HL-60 (cell line): Measurements from ENCODE around the gene BCAS4.

Experiments
- DNase-seq, 2 experiments: peaks; one replicate each; pipeline ENCODE4 v3.0.0-alpha.2; 2010 to 2020; ENCODE audit warnings: low read depth in 1 of 2, low spot score in 1 of 2
- H3K27ac ChIP-seq: fragments of 250-450 bp; sonication (Bioruptor Pico); replicated peaks from 2 replicates; pipeline ENCODE4 v1.5.1; 2020; ENCODE audit warnings: mild to moderate bottlenecking, moderate library complexity
- H3K27me3 ChIP-seq: fragments of 250-450 bp; sonication (Bioruptor Pico); 2 replicates; pipeline ENCODE4 v1.5.1; 2021; ENCODE audit warnings: mild to moderate bottlenecking, moderate library complexity; ENCODE audit not compliant: insufficient read depth, poor library complexity, severe bottlenecking
- H3K4me3 ChIP-seq: replicated peaks from 2 replicates; pipeline ENCODE4 v1.5.1; 2011; ENCODE audit warnings: mild to moderate bottlenecking, control low read depth, low read length; ENCODE audit not compliant: insufficient read depth
- GABPA ChIP-seq: IDR thresholded peaks from 2 replicates; pipeline ENCODE4 v1.6.1; 2012; ENCODE audit warnings: low read depth
- POLR2AphosphoS5 ChIP-seq: IDR thresholded peaks from 2 replicates; pipeline ENCODE4 v1.6.1; 2012; ENCODE audit warnings: low read depth
- SPI1 ChIP-seq: IDR thresholded peaks from 2 replicates; pipeline ENCODE4 v1.6.1; 2012; ENCODE audit warnings: low read depth, mild to moderate bottlenecking, borderline replicate concordance
- TF ChIP-seq, protein P1 (sequence below): IDR thresholded peaks from one replicate; pipeline ENCODE4 v1.5.1; 2011; ENCODE audit warnings: low read length, control low read depth, inconsistent platforms; ENCODE audit not compliant: insufficient read depth
- TF ChIP-seq, protein P2 (sequence below): IDR thresholded peaks from 2 replicates; pipeline ENCODE4 v1.6.1; 2012; ENCODE audit warnings: low read depth; ENCODE audit not compliant: insufficient replicate concordance

The BCAS4 gene

GRCh38 chr20:50845566-50846215 lies 50.8 kb downstream of the BCAS4 start:
- no peak for DNase-seq
- Histone ChIP-seq H3K27me3 (no peaks in the 10 kb centered on the region), H3K27ac (no peak overlapping the region), H3K4me3 (no peak overlapping the region)
- TF ChIP-seq SPI1 (no peak), POLR2AphosphoS5 (no peak)
- TF ChIP-seq, protein P1, sequence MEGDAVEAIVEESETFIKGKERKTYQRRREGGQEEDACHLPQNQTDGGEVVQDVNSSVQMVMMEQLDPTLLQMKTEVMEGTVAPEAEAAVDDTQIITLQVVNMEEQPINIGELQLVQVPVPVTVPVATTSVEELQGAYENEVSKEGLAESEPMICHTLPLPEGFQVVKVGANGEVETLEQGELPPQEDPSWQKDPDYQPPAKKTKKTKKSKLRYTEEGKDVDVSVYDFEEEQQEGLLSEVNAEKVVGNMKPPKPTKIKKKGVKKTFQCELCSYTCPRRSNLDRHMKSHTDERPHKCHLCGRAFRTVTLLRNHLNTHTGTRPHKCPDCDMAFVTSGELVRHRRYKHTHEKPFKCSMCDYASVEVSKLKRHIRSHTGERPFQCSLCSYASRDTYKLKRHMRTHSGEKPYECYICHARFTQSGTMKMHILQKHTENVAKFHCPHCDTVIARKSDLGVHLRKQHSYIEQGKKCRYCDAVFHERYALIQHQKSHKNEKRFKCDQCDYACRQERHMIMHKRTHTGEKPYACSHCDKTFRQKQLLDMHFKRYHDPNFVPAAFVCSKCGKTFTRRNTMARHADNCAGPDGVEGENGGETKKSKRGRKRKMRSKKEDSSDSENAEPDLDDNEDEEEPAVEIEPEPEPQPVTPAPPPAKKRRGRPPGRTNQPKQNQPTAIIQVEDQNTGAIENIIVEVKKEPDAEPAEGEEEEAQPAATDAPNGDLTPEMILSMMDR = no peak

DNA sequence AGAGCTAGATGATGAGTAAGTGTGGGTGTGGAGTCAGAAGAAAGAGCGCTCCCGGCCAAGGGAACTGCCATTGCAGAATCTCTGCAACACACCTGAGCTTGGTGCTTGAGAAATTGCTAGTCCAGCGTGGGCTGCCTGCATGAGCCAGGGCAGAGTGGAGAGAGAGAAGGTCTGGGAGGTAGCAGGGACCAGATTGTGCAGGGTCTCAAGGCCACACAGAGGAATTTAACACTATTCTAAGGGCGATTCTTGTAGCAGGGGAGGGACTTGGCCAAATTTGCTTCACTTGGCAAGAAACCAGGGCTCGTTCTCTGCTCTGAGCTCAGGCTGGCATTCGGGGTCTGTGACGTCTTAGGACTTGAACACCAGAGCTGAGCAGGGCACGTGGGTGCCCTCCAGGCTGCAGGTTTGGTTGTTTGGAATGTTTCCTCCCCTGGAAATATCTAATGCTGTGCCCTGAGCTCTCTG lies 53.5 kb downstream of the BCAS4 start:
- Histone ChIP-seq H3K27me3 (no peaks in the 10 kb centered on the region), H3K4me3 (no peak overlapping the region), H3K27ac (no peak overlapping the region)
- no peak for DNase-seq
- TF ChIP-seq, protein P2, sequence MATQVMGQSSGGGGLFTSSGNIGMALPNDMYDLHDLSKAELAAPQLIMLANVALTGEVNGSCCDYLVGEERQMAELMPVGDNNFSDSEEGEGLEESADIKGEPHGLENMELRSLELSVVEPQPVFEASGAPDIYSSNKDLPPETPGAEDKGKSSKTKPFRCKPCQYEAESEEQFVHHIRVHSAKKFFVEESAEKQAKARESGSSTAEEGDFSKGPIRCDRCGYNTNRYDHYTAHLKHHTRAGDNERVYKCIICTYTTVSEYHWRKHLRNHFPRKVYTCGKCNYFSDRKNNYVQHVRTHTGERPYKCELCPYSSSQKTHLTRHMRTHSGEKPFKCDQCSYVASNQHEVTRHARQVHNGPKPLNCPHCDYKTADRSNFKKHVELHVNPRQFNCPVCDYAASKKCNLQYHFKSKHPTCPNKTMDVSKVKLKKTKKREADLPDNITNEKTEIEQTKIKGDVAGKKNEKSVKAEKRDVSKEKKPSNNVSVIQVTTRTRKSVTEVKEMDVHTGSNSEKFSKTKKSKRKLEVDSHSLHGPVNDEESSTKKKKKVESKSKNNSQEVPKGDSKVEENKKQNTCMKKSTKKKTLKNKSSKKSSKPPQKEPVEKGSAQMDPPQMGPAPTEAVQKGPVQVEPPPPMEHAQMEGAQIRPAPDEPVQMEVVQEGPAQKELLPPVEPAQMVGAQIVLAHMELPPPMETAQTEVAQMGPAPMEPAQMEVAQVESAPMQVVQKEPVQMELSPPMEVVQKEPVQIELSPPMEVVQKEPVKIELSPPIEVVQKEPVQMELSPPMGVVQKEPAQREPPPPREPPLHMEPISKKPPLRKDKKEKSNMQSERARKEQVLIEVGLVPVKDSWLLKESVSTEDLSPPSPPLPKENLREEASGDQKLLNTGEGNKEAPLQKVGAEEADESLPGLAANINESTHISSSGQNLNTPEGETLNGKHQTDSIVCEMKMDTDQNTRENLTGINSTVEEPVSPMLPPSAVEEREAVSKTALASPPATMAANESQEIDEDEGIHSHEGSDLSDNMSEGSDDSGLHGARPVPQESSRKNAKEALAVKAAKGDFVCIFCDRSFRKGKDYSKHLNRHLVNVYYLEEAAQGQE = no peak
- TF ChIP-seq POLR2AphosphoS5 = no peak
- TF ChIP-seq, protein P1 = no peak
- TF ChIP-seq GABPA = no peak
- no peak for TF ChIP-seq SPI1

DNA sequence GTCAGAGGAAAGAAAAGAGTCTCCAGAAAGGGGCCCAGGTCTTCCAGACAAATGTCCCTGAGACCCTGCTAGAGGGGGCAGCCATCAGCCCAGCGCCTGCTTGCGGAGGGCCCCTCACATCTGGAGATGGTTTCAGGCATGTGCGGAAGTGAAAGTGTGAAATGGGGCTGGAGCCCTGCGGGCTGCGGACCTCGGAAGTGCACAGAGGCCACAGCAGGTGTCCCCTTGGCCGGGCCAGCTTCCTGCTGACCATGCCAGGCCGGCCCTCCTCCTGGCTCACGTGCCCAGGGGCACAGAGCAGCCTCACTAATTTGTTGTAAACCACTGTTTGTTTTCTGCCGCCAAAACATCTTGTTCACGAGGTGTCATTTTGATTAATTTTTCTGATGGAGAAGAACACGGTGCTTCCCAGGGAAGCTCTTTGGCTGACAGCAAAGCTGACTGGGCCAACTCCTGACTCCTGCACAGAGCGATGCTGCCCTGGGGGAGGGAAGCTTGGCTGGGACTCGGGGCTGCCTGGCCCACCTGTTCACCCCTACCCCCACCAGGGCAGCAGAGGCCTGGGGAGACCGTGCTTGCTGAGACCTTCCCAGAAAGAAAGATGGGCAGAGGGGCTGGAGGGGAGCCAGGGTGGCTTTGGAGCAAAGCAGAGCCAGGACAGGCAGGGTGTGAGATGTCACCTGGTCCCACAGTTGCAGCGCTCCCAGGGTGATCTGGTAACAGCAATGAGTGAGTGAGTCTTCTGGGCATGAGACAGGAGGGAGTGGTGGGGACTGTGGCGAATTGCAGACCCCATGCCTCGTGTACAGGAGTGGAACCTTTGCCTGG lies 54.2 kb downstream of the BCAS4 start:
- no peaks in the 10 kb centered on the region for H3K27me3 ChIP-seq
- no peak for DNase-seq
- no peak overlapping the region for H3K27ac ChIP-seq
- no peak overlapping the region for H3K4me3 ChIP-seq
- TF ChIP-seq SPI1 (no peak), POLR2AphosphoS5 (no peak), GABPA (no peak)
- TF ChIP-seq, protein P1 = no peak

DNA sequence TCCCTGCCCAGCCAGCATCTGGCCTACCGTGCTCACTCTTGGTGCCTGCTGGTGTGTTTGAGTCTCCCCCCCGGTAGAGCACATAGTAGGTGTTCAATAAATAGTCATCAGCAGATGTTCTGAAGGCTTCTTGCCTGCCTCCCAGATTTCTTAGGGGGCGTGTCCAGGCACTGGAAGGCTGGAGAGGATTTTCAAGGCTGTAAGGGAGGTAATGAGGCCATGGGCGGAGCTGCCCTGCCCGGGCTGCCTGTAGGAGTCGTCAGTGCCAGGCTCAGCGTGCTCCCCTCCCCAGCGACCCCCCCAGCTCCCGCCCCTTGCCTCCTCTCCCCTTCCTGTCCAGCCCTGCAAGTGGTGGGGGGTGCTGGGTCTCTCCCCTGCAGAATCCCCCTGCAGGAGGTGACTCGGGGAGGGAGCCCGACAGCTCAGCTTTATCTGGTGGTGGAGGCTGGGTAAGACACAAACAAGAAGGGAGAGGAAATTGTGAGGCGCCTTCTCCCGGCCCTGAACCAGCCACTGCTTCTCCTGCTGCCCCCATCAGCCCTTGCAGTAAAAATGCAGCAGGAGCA lies 55.9 kb downstream of the BCAS4 start:
- no peak overlapping the region for H3K27ac ChIP-seq

More for the DNA sequence above, 55.9 kb downstream of the BCAS4 start:
- no peak overlapping the region for H3K4me3 ChIP-seq
- H3K27me3 ChIP-seq = no peaks in the 10 kb centered on the region
- TF ChIP-seq SPI1 = no peak
- no peak for TF ChIP-seq POLR2AphosphoS5
- no peak for DNase-seq
